Ovary (tissue), 3 donors: ENCODE data around the gene KCTD11.

ENCODE experiments used
- POLR2A ChIP-seq: fragments of 450-650 bp; IDR thresholded peaks from one replicate; pipeline ENCODE4 v1.6.1; 2017; ENCODE audit warnings: antibody characterized with exemption, mild to moderate bottlenecking, moderate library complexity
- TF ChIP-seq, protein P1 (sequence below), 3 donors: fragments of 450-650 bp in 2 of 3; fragments of 200-600 bp in 1 of 3; IDR thresholded peaks; one replicate each; pipeline versions ENCODE4 v1.5.1 to v1.8.0; 2016 to 2022; ENCODE audit warnings: antibody characterized with exemption in 3 of 3, mild to moderate bottlenecking in 1 of 3
- donor health status: DM: no; HTN: no; CAD: no.

DNA sequence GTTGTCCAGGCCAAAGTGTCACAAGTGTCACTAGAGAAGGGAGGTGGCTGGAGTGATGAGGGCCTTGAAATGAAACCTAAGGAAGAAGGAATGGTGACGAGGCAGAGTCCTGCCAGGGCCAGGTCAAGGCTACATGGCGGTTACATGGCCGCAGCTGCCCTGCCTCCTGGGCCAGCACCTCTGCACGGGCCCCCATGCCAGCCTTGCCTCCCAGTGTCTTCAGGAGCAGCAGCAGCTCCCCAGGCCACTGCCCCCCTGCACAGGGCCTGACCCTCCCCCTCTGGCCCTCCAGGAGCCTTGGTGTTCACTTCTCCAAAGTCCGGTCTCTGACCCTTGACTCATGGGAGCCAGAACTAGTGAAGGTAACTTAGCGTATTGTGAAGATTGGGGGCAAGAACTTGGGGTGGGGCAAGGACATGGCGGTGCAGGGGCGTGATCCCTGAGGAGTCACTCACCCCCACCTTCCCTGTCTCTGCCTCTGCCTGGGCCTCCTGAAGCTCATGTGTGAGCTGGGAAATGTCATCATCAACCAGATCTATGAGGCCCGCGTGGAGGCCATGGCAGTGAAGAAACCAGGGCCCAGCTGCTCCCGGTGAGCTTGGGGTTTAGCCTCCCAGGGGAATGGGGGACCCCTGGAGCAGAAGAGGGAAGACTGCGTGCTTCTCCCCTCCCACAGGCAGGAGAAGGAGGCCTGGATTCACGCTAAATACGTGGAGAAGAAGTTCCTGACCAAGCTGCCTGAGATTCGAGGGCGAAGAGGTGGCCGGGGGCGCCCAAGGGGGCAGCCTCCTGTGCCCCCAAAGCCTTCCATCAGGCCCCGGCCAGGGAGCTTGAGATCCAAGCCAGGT is 4.1 kb upstream of the KCTD11 start:
- TF ChIP-seq, protein P1, sequence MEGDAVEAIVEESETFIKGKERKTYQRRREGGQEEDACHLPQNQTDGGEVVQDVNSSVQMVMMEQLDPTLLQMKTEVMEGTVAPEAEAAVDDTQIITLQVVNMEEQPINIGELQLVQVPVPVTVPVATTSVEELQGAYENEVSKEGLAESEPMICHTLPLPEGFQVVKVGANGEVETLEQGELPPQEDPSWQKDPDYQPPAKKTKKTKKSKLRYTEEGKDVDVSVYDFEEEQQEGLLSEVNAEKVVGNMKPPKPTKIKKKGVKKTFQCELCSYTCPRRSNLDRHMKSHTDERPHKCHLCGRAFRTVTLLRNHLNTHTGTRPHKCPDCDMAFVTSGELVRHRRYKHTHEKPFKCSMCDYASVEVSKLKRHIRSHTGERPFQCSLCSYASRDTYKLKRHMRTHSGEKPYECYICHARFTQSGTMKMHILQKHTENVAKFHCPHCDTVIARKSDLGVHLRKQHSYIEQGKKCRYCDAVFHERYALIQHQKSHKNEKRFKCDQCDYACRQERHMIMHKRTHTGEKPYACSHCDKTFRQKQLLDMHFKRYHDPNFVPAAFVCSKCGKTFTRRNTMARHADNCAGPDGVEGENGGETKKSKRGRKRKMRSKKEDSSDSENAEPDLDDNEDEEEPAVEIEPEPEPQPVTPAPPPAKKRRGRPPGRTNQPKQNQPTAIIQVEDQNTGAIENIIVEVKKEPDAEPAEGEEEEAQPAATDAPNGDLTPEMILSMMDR (IDR thresholded peaks at IDR 0.05): no peak
- TF ChIP-seq POLR2A: no peak
